DMS 273 (cell line): ENCODE measurements around the gene OCA2.
"Not testable (repeated sequence)": the region's sequence is repeated elsewhere in the genome, so short reads cannot be mapped to it uniquely, and the experiment has no call there.

ENCODE experiments used
- DNase-seq: peaks from one replicate; lab custom pipeline; 2025; ENCODE audit not compliant: unreplicated experiment; lab: John Stamatoyannopoulos, UW

Gene OCA2

DNA sequence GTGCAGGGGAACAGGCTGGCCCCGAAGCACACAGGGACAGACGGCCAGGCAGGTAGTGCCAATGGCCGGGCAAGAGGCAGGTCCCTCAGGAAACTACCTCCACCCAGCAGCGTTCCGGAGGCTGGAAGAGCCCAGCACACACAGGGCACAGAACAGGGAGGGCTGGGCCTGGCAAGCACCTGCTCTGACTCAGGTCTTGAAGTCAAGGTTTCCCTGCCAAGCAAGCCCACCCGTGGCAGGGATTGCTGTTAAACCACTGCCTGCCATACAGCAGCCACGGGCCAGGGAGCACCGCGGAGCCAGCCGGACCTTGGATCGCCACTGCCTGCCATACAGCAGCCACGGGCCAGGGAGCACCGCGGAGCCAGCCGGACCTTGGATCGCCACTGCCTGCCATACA lies 22.5 kb upstream of the OCA2 start:
- DNase-seq = not testable (repeated sequence)

DNA sequence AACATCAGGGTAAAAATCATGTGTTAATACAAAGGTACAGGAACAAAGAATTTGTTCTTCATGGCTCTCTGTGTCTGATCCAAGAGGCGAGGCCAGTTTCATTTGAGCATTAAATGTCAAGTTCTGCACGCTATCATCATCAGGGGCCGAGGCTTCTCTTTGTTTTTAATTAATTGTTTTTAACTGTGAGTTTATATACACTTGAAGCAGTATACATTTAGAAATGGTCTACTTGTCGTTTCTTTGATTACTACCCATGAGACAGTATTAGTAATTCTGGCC lies 21.2 kb upstream of the OCA2 start:
- no peak for DNase-seq

DNA sequence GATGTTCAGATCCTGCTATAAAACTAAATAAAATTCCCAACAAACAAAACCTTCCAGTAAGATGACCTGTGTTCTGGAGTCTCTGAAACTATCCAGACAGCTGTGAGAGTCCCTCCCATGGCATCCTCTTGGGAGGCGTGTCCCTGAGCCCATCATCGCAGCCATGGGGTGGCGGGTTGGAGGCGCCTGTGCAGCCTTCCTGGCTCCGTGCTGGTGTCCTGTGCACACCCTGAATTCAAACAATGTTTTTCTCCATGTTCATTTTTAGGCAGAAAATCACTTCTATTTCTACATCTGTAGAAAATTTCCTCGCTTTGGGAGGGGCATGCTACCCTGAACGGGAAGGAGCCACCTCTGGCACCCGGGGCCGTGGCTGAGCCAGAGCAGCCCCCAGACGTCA lies 19.4 kb upstream of the OCA2 start:
- DNase-seq = no peak

DNA sequence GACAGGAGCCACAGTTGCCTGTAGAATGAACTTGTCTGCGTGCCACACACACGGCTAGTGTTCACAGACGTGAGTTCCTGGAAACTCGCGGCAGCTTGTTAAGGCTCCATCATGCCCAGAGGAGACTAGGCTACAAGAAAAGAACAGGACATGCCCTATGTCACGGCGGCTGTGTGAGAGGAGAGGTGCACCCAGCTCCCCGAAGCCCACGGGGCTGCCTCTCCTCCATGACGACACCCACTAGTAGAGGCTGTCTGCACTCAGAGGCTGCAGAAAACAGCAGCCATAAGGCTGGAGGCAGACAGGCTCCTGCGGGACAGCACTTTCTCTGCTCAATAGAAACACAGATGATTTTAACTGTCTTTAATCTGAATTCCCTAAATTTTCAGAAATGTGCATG lies 19.0 kb upstream of the OCA2 start:
- DNase-seq = no peak

DNA sequence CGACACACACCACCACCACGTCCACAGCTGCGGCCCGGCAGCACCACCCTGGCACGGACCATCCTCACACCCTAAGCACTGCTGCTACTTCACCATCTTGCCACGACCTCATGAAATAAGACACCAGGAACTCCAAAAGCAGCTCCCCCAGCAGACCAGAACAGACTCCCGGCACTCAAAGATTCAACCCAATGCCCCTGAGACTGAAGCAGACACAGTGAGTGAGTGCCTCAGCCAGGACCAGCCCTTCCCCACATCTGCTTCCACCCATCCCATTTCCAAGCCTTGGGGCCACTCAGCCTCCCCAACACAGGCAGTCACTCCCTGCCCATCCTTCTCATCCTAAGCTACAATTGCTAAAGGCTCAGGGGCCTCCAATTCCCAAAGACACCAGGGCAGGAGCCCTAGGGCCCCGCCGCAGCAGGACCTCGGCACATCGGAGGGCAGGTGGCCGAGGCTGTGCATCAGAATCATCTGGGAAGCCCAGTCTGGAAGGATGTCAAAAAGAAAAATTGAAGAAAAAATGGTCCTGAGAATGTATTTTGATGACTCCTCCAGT lies 18.4 kb upstream of the OCA2 start:
- no peak for DNase-seq

DNA sequence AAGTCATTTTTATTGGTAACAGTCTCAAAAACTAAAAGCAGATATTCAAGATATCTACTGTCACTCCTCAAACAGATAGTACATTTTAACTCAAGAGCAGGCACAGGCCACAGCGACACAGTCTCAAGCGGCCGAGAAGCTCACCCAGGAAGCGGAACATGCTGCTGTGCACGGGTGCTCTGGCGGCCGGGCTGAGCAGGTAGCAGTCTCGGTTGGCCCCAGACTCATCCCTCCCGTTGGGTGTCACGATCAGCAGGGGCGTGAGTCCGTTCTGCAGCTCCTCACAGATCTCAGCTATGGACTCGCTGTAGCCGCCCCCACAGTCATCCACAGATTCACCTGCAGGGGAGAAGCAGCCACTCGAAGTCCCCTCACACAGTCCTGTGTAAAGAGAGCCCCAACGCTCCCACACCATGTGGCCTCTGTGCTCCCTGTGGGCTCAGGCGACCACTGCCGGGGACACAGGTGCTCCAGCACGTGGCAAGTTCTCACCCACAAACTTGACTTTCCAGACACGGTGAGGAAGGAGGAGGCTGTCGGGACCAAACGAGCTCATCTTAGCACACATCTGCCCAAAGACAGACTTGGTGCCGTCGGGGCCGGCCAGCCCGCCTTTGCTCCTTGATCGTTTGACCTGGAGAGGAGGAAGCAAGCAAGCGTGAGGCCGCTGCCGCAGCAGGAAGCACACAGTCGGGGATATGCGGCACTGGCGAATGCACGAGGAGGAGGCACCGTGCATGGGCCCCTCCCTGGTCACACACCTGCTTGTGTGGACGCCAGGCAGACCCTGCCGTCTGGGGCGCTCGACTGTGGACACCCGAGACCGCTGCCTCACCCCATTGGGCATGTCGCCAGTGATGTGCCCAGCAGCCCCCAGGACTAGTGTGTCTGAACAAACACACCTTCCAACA lies 17.7 kb upstream of the OCA2 start:
- DNase-seq = no peak

DNA sequence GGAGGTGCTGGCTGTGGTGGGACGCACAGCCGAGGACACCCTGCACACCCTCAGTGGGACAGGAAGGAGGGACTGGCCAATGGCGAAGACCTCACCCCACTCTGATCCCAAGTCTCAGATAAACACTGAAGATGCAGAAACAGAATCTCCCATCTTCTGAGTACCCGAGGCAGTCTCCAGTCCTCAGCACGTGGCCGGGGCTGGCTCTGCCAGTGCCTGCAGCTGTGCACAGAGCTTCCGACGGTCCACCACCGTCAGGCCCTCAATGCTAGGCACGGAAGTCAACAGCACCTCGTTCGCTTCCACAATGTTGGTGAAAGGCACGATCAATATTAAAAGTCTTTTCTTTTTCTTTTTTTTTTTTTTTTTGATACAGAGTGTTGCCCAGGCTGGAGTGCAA lies 16.8 kb upstream of the OCA2 start:
- no peak for DNase-seq

DNA sequence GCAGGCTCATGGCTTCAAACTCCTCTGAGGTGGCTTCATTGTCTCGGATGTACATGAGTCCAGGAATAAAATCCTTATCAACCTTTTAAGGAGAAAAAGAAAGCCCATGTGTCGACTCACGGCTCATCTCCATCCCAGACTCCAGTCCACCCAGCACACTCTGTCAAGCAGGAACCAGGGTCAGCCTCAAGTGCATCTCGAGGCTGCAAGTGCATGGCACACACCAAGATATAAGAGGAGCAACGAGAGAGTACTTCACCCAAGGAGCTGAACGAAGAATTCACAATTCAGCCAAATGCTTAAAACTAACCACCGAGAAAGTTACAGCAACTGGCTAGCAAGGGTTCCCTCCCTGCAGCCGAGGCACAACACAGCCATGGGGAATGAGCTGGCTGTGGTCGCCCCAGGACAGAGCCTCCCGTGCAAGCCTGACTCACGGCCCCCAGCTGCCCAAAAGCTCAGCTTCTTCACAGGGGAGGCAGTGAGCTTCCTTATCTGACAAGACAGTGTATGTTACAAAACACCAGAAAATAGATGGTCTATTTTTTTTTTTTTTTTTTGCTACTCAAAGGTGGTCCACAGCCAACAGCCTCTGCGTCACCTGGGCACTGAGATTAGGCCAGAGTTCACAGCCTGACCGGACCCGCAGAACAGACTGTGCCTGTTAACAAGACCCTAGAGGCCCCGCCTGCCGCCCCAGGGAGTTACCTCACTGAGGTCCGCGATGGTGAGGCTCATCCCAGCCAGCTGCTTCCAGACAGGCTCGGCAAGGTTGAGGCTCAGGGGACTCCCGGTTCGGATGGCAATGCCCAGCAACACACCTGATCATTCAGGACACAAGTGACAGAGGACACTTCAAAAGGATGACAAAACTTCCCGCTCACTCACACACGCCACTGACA lies 15.9 kb upstream of the OCA2 start:
- DNase-seq = no peak

DNA sequence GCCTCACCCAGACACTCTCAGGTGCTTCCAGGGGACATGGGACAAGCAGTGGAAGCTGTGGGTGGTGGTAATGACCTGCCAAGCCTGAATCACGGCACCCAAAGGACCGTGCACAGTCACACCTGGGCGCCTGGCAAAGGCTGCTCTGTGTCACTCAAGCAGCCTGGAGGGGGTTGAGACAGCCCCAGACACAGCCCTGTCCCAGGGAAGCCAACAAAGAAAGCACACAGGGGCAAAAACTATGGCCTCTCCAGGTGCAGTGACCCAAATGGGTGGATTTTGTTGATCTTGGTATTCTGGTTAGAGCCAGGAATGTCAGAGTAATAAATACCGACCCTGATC lies 15.0 kb upstream of the OCA2 start:
- no peak for DNase-seq

DNA sequence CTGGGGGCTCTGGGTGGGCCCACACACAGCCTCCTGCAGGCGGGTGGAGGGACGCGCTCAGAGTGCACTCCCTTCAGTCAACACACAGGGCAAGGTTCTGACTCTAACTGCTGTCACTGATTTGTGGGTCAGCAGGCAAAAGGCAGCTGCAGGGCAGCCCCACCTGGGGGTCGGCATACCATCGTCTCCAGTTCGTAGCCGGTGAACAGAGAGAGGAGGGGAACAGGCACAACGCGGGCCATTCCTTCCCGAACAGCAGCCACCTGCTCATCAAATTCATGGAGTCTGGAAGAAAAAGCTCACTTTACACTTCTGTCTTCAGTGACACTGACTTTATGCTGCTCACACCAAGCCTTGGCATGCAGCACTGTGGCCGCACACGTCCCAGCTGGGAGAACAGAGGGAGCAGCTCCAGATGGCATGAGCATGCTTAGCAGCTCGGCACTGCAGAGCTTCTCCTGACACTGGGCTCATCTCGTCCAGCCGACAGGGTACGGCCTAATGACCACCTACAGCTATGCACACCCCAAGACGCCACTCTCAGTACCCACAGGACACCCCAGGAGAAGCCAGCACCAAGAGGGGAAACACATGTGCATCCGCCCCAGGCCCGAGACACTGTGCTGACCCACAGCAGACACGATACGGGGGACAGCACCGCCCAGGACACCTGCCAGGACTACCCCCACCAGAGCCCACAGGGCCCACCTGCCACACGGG lies 14.4 kb upstream of the OCA2 start:
- DNase-seq = no peak

DNA sequence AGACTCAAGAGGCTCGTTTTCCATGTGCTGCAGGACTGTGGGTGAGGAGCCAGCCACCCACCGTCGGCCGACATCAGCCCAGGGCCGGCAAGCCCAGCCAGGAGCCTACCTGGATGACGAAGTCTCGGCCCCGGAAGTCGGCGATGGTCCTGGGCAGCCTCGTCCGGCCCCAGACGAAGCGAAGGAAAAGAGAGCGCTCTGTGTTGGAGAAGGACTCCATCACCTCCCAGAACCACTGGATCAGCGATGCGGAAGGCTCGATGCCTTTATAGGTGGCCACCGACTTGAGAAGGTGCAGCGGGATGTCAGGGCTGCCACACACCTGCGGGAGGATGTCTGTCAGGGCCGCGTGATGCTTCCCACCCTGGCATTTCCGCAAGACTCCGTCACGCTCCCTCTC lies 13.8 kb upstream of the OCA2 start:
- DNase-seq = no peak

DNA sequence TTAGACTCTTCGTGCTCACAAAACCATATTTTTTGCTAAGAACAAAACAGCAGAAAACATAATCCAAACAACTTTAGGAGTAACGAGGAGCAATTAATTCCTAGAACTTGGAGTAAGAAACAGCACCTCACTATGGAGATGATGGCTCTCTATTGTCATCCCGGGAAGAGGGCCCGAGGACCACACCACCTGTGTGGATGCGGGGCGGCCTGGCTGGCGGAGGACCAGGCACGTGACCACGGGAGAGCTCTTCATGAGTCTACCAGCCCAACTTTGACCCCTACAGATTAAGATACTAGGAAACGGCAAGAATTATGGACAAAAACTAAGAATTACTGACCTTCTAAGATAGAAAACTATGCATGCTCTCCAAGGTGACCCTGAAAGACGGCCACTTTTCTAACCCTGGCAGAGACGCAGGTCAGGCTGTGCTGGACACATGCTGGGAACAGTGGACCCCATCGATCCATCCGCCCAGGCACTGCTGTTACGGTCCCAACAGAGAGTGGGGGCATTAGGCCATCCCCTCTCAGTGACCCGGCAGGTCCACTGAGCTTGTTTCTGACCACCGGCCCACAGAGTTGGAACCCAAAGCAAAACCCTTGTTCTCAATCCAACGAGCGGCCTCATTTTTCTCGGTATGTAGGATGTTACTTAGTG lies 13.1 kb upstream of the OCA2 start:
- no peak for DNase-seq

DNA sequence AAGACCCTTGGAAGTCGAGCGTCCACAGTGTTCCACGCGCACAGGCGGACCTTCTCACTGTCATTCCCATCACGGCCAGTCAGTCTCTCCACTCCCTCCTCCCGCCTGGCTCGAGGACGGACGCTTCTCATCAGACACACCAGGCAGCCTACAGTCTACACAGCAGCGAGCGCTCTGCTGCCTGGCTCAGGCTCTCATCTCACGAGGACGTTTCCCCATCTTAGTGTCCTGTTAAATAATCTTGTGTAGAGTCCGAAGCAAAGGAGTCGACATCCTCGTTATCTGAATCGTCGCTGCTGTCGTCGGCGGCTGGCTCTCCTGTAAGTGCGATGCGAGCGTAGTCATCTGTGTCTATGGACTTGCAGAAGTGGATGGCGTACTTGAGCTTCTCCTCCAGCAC lies 12.4 kb upstream of the OCA2 start:
- no peak for DNase-seq

DNA sequence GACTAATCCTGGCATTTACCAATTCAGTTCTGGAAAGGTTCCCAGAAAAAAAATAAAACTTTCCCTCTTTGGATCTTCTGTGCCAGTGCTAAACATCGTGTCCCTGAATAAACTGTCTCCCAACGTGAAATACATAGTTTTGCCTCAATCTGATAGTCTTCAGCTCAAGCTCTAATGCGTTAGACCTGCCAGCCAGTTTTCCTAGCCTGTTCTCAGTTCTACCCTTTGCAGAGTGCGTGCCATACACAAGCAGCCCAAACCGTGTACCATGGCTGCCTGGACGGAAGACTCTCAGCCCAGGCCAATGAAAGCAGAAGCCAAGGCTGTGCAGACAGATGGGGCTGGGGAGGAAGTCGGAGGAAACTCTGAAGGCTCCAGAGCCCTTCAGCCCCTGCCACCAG lies 11.4 kb upstream of the OCA2 start:
- DNase-seq = peak; percentile 69

DNA sequence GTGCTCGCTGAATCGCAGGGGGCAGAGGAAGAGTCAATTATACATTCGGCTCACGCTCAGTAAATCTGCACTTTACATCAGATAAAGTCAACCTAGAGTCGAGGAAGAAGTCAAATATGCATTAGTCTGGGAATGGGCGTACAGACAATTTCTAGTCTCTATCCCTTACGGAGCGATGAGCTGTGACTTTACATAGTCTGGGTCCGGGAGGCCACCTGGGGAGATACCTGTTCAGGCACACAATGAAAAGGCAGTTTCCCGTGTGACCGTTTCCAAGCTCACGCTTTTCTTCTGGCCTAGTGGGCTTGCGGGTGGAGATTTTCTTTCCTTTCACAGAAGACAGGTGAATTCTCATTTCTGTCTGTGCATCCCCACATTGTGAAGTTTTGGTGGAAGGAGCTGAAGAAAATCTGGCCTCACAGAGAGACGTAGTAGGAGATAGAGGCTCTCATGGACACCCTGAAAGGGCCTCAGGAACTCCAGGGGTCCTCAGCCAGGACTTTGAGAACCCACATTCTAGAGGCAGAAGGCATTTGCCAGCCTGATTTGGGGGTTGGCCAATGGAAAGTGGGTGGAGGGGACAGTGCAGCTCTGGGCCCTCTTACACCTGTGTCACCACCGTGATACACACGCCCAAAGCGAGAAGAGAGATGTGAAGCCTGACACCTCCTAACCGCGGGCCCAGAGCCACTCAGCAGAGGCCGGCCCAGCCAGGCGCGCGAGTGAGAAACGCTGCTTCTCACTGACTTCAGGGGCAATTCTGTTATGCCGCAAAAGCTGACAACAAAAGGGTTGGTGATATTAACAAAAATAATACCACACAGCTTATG lies 10.7 kb upstream of the OCA2 start:
- DNase-seq = no peak

DNA sequence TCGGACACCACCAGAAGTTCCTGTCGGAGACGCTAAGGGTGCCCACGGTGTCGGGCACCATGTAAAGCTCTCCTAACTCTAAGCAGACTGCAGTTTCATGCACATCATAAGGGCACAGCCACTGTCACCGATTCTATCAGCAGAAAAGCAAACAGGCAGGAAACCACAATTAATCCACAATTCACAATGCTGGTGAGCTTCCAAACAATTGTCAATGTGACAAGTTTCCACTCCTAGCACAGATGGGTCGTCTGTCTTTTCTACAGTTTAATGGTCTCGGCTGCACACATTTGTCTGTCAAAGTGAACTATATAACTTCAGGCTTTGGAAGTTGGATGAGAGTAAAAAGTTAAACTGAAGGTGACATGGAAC lies 8.8 kb upstream of the OCA2 start:
- no peak for DNase-seq

DNA sequence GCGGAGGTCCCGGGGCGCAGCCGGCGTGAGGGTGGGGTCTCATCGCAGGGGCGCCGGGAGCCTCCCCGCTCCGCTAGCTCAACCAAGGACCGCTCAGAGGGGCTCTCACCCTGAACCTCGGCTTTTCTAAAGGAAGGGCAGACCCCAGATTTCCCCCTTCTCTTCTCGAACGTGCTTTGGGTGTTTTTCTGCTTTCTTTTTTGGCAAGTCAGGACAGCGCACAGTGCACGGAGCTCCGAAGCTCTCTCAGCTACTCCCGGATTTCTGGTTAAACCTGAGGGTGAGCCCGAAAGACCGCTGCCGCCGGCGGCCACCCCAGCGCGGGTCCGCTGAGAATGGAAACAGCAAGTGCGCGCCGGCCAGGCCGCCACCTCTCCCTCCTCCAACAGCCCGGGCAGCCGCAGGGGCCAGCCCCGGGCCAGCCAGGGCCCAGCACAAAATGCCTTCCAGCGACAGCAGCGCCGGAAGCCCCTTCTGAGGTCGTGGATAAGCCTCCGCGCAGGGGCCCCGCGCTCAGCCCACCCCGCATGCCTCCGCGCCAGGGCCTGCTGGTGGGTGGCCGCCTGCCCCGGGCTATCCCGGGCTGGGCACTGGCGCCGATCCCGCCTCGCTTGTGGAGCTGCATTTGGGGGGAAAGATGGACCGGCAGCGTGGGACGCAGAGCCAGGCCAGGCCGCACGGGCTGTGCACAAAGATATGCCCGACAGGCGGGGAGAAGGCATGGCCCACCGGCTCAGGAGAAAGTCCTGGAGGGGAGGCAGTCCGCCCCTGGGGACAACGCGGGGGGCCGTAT lies 8.2 kb upstream of the OCA2 start:
- no peak for DNase-seq

DNA sequence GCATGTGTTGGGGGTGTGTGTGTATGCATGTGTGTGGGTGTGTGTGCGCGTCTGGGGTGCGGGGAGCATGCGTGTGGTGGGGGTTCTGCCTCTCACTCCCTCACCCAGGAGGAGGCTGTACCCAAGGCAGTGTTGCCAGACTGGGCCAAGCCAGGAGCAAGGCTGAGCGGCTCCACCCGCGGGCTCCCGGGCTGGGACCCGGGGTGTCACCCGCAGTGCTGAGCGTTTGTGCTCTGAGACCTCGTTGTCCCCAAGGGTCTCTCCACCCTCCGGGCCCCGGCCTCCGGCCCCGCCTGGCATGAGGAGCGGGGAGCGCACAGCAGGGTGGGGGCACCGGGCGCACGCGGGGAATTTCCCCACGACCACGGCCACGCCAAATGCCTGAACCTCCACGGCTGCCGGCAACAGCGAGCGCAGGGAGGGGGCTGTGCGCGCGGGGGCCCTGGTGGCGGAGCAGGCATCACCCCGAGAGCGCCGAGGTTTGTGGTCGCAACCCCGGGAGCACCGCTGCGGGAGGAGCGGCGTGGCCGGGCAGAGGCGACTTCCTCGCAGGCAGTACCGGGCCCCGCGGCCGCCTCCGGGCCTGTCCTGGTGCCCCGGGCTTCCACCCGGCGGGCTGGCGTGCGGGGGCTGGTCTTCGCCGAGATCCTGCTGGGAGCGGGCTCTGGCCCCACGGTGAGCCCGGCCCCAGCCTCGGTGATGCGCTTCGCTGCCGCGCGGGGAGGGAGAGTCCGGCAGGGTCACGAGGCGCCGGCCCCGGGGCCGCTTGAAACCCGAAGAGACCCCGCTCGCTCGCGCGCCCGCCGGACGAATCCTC lies 7.4 kb upstream of the OCA2 start:
- peak; percentile 17 for DNase-seq

DNA sequence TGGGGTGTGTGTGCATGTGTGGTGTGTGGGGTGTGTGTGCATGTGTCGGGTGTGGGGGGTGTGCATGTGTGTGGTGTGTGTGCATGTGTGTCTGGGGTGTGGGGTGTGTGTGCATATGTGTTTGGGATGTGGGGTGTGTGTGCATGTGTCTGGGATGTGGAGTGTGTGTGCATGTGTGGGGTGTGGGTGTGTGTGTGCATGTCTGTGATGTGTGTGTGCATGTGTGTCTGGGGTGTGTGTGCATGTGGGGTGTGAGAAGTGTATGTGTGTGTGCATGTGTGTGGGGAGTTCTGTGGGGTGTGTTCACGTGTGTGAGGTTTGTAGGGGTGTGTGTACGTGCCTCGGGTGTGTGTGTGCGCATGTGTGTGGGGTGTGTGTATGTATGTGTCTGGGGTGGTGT lies 6.7 kb upstream of the OCA2 start:
- DNase-seq = no peak
